ENCODE measurements around the gene PABPC1L. TPM values are rescaled to one million over a fixed set of nuclear protein-coding genes. Genes with fewer than 3 reads are reported as not detected.
A peak's percentile ranks its signal among the peaks of the same experiment; 100 is the strongest.

PABPC1L gene
- total and polyA plus RNA-seq, 2 of the 13 experiments (the other 11 are each of a cell fraction or from before 2014, with no cell fraction given), result 30.8 to 252 TPM

- TF ChIP-seq ZNF160 (CRISPR knock-in tag; IDR thresholded peaks at IDR 0.05) (peak; percentile 96), FOXK1 (CRISPR knock-in tag; IDR thresholded peaks at IDR 0.05; ENCODE audit: borderline replicate concordance, low read depth) (peak; percentile 90; the same call in 1 of the 2 replicates), RFX3 (CRISPR knock-in tag; IDR thresholded peaks at IDR 0.05) (no peak), CSRNP2 (CRISPR knock-in tag; conservative IDR thresholded peaks at IDR 0.05; ENCODE audit: low read depth) (no peak), NR2F6 (IDR thresholded peaks at IDR 0.05) (no peak), NR2F6 (CRISPR knock-in tag; IDR thresholded peaks at IDR 0.05) (peak; percentile 69; the same call in 1 of the 2 replicates), ZNF263 (CRISPR knock-in tag; IDR thresholded peaks at IDR 0.05) (peak; percentile 89), JDP2 (CRISPR knock-in tag; IDR thresholded peaks at IDR 0.05; ENCODE audit: borderline replicate concordance) (no peak), THRA (CRISPR knock-in tag; IDR thresholded peaks at IDR 0.05; ENCODE audit: borderline replicate concordance) (peak; percentile 58; the same call in 1 of the 2 replicates), PAX8 (CRISPR knock-in tag; IDR thresholded peaks at IDR 0.05; ENCODE audit: borderline replicate concordance) (no peak; the same call in 1 of the 2 replicates), NPAS2 (CRISPR knock-in tag; IDR thresholded peaks at IDR 0.05; ENCODE audit: borderline replicate concordance) (no peak), ZNF766 (CRISPR knock-in tag; IDR thresholded peaks at IDR 0.05; ENCODE audit: borderline replicate concordance) (no peak), SOX13 (IDR thresholded peaks at IDR 0.05) (no peak), SOX13 (CRISPR knock-in tag; conservative IDR thresholded peaks at IDR 0.05 in 1 of 2, IDR thresholded peaks at IDR 0.05 in 1 of 2) (peak in 1 of 2 experiments; percentile 65; a peak in 2 of 4 replicates)
Measured at GRCh38 chr20:44885392-44886265, 24.2 kb upstream of the PABPC1L start, which contains the start of gene YWHAB (continued).

All from HepG2 (cell line).